ENCODE measurements around the gene SAMD15. TPM values are rescaled to one million over a fixed set of nuclear protein-coding genes. Genes with fewer than 3 reads are reported as not detected.
"Not testable (repeated sequence)": the region's sequence is repeated elsewhere in the genome, so short reads cannot be mapped to it uniquely, and the experiment has no call there.

SAMD15 gene
- total RNA-seq, 1 donor from 2014 or later = 1.00 TPM

GRCh38 chr14:77407158-77407557 is 30.0 kb downstream of the SAMD15 start:
- CTCF ChIA-PET = interaction anchor here (0.7 kb wide), 1 partner anchor 258 kb away, joined by 3 read pairs; no protein-coding TSS in a partner anchor
- H3K36me3 Mint-ChIP-seq (ENCODE audit: low read depth) = no peaks in the 10 kb centered on the region
- H3K27ac Mint-ChIP-seq = no peak overlapping the region
- intact Hi-C loops (cut with micrococcal nuclease) = no loop called here
- H3K4me1 Mint-ChIP-seq = peaks cover 5% of the 10 kb centered on the region
- POLR2A ChIA-PET = interaction anchor here (0.6 to 1.3 kb wide), 2 partner anchors 18 to 30 kb away, joined by 3 to 5 read pairs; partner anchors contain the start of genes SAMD15 and TMED8
- H3K27me3 Mint-ChIP-seq = no peaks in the 10 kb centered on the region
- ATAC-seq (ENCODE audit: low read depth) (no peak), DNase-seq (no peak)
- H3K9me3 Mint-ChIP-seq = no peaks in the 10 kb centered on the region
- H3K4me3 Mint-ChIP-seq = no peak overlapping the region
- TF ChIP-seq, protein P1, sequence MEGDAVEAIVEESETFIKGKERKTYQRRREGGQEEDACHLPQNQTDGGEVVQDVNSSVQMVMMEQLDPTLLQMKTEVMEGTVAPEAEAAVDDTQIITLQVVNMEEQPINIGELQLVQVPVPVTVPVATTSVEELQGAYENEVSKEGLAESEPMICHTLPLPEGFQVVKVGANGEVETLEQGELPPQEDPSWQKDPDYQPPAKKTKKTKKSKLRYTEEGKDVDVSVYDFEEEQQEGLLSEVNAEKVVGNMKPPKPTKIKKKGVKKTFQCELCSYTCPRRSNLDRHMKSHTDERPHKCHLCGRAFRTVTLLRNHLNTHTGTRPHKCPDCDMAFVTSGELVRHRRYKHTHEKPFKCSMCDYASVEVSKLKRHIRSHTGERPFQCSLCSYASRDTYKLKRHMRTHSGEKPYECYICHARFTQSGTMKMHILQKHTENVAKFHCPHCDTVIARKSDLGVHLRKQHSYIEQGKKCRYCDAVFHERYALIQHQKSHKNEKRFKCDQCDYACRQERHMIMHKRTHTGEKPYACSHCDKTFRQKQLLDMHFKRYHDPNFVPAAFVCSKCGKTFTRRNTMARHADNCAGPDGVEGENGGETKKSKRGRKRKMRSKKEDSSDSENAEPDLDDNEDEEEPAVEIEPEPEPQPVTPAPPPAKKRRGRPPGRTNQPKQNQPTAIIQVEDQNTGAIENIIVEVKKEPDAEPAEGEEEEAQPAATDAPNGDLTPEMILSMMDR (IDR thresholded peaks at IDR 0.05) = no peak

- no peaks in the 10 kb centered on the region for H3K36me3 Mint-ChIP-seq (ENCODE audit: low read depth)
- peaks cover 5% of the 10 kb centered on the region for H3K4me1 Mint-ChIP-seq
- ATAC-seq (ENCODE audit: low read depth) (peak; percentile 50), DNase-seq (no peak)
- H3K9me3 Mint-ChIP-seq = no peaks in the 10 kb centered on the region
- no peaks in the 10 kb centered on the region for H3K27me3 Mint-ChIP-seq
- intact Hi-C loops (cut with micrococcal nuclease) = no loop called here
- no peak overlapping the region for H3K4me3 Mint-ChIP-seq
- ChIA-PET CTCF (interaction anchor here (1.1 to 1.5 kb wide), 2 partner anchors 32 to 90 kb away, joined by 4 to 5 read pairs; partner anchors contain the start of genes SAMD15 and TMED8), POLR2A (no interaction called here)
- TF ChIP-seq, protein P1 (IDR thresholded peaks at IDR 0.05) = no peak
- H3K27ac Mint-ChIP-seq = no peak overlapping the region
Observed at GRCh38 chr14:77409131-77409533, 32.0 kb downstream of the SAMD15 start.

- H3K4me1 Mint-ChIP-seq; H3K27ac Mint-ChIP-seq; H3K4me3 Mint-ChIP-seq; POLR2A ChIA-PET; CTCF ChIA-PET; H3K27me3 Mint-ChIP-seq; H3K36me3 Mint-ChIP-seq (ENCODE audit: low read depth); intact Hi-C loops (cut with micrococcal nuclease); DNase-seq; ATAC-seq (ENCODE audit: low read depth): not testable (repeated sequence)
- peaks cover 15% of the 10 kb centered on the region for H3K9me3 Mint-ChIP-seq
Observed at GRCh38 chr14:77415403-77416030, 38.3 kb downstream of the SAMD15 start.

- H3K4me1 Mint-ChIP-seq; DNase-seq; H3K27me3 Mint-ChIP-seq; CTCF ChIA-PET; POLR2A ChIA-PET; H3K27ac Mint-ChIP-seq; intact Hi-C loops (cut with micrococcal nuclease); H3K4me3 Mint-ChIP-seq; H3K36me3 Mint-ChIP-seq (ENCODE audit: low read depth); ATAC-seq (ENCODE audit: low read depth): not testable (repeated sequence)
- peaks cover 15% of the 10 kb centered on the region for H3K9me3 Mint-ChIP-seq
Observed at GRCh38 chr14:77416098-77416497, 38.9 kb downstream of the SAMD15 start.

DNA sequence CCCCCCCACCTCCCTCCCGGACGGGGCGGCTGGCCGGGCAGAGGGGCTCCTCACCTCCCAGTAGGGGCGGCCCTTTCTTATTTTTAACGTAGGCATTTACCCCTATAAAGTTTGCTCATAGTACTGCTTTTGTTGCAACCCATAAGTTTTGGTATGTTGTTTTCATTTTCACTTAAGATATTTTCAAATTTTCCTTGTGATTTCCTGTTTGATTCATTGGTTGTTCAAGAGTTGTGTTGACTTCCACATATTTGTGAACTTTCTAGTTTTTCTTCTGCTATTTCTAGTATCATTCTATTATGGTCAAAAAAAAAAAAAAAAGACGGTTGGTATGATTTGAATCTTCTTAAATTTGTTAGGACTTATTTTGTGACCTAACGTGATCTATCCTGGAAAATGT is 39.7 kb downstream of the SAMD15 start:
- Mint-ChIP-seq H3K27me3 (no peaks in the 10 kb centered on the region), H3K36me3 (ENCODE audit: low read depth) (peaks cover 14% of the 10 kb centered on the region), H3K27ac (no peak overlapping the region), H3K4me1 (no peaks in the 10 kb centered on the region), H3K4me3 (no peak overlapping the region), H3K9me3 (peaks cover 15% of the 10 kb centered on the region)
- TF ChIP-seq, protein P1 (IDR thresholded peaks at IDR 0.05) = no peak
- ATAC-seq (ENCODE audit: low read depth) = no peak
- POLR2A ChIA-PET = no interaction called here
- CTCF ChIA-PET = no interaction called here
- DNase-seq = no peak
- intact Hi-C loops (cut with micrococcal nuclease) = no loop called here

GRCh38 chr14:77421201-77421600 is 44.0 kb downstream of the SAMD15 start:
- Mint-ChIP-seq H3K9me3 (peaks cover 15% of the 10 kb centered on the region), H3K4me1 (no peaks in the 10 kb centered on the region), H3K36me3 (ENCODE audit: low read depth) (peaks cover 53% of the 10 kb centered on the region), H3K4me3 (no peak overlapping the region), H3K27ac (no peak overlapping the region), H3K27me3 (no peaks in the 10 kb centered on the region)
- intact Hi-C loops (cut with micrococcal nuclease) = no loop called here
- DNase-seq (no peak), ATAC-seq (ENCODE audit: low read depth) (no peak)
- ChIA-PET CTCF (interaction anchor here (0.9 kb wide), 1 partner anchor 105 kb away, joined by 4 read pairs; no protein-coding TSS in a partner anchor), POLR2A (no interaction called here)
- TF ChIP-seq, protein P1 (IDR thresholded peaks at IDR 0.05) = no peak

All from activated B cell treated with CpG ODN at 0.5 μM for 24 hours (primary cell).